Keratinocyte (primary cell): ENCODE measurements around the gene NOVA2.

Experiments
- CTCF ChIP-seq, 3 experiments: IDR thresholded peaks in 1 of 3; conservative IDR thresholded peaks in 1 of 3; optimal IDR thresholded peaks in 1 of 3; 2 replicates in 2 of 3; 3 replicates in 1 of 3; pipeline versions ENCODE3 to v1.5.1; 2011; ENCODE audit warnings: low read length in 3 of 3, mild to moderate bottlenecking in 3 of 3, moderate library complexity in 2 of 3, control low read depth in 1 of 3, inconsistent platforms in 1 of 3; ENCODE audit not compliant: insufficient read depth in 2 of 3; ENCODE audit errors: extremely low read depth in 1 of 3
- EZH2 ChIP-seq: IDR thresholded peaks from one replicate; pipeline ENCODE4 v1.6.1; 2012; ENCODE audit warnings: inconsistent platforms, mild to moderate bottlenecking, low read length, moderate library complexity

GRCh38 chr19:46018729-46019251 lies 45.1 kb upstream of the NOVA2 start:
- TF ChIP-seq CTCF (optimal IDR thresholded peaks at IDR 0.05 in 1 of 3, IDR thresholded peaks at IDR 0.05 in 1 of 3, conservative IDR thresholded peaks at IDR 0.05 in 1 of 3; ENCODE audit: extremely low read depth in 1 of 3, insufficient read depth in 2 of 3, low read length in 3 of 3) (no peak), EZH2 (no peak)
